ENCODE data around the gene CREB5.

- TF ChIP-seq MLX (CRISPR knock-in tag; IDR thresholded peaks at IDR 0.05), result no peak
- TF ChIP-seq EP300 (IDR thresholded peaks at IDR 0.05; ENCODE audit: low read depth in 2 of 2, low read length in 2 of 2), result no peak
- no peak for TF ChIP-seq EP300 (CRISPR knock-in tag; IDR thresholded peaks at IDR 0.05; ENCODE audit: borderline replicate concordance)
- no peak for TF ChIP-seq DMAP1 (CRISPR knock-in tag; IDR thresholded peaks at IDR 0.05)
- no peak for TF ChIP-seq ZNF543 (CRISPR knock-in tag; IDR thresholded peaks at IDR 0.05)
Measured at GRCh38 chr7:28591725-28592349, 179.5 kb downstream of the CREB5 start.
